ENCODE measurements around the gene WDR27.

The WDR27 gene

GRCh38 chr6:169626649-169627048 lies 75.2 kb downstream of the WDR27 start:
- TF ChIP-seq, protein P1, sequence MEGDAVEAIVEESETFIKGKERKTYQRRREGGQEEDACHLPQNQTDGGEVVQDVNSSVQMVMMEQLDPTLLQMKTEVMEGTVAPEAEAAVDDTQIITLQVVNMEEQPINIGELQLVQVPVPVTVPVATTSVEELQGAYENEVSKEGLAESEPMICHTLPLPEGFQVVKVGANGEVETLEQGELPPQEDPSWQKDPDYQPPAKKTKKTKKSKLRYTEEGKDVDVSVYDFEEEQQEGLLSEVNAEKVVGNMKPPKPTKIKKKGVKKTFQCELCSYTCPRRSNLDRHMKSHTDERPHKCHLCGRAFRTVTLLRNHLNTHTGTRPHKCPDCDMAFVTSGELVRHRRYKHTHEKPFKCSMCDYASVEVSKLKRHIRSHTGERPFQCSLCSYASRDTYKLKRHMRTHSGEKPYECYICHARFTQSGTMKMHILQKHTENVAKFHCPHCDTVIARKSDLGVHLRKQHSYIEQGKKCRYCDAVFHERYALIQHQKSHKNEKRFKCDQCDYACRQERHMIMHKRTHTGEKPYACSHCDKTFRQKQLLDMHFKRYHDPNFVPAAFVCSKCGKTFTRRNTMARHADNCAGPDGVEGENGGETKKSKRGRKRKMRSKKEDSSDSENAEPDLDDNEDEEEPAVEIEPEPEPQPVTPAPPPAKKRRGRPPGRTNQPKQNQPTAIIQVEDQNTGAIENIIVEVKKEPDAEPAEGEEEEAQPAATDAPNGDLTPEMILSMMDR (IDR thresholded peaks at IDR 0.05; ENCODE audit: control insufficient read depth, extremely low read depth, insufficient read depth), result no peak
- no peak overlapping the region for H3K4me3 ChIP-seq (ENCODE audit: low read depth, low read length)
- DNase-seq (ENCODE audit: low read depth), result no peak

DNA sequence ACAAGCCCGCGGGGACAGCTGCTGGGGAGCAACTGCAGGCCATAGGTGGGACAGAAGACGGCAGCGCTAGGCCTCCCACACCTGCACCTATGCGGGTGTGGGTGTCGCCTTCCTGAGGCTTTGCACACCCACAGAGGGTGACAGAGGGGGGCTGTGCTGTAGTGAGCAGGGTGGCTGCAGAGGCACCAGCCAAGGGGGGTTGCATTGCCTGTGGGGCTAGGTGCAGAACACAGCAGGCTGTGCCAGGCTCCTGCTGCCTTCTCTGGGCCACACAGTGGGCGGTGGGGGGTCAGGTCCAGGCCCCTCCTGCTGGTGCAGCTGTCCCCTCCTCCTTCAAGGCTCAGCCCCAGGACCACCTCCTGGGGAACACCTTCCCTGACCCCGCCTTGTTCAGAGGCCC lies 75.7 kb downstream of the WDR27 start:
- TF ChIP-seq, protein P1 (IDR thresholded peaks at IDR 0.05; ENCODE audit: control insufficient read depth, extremely low read depth, insufficient read depth), result no peak
- no peak overlapping the region for H3K4me3 ChIP-seq (ENCODE audit: low read depth, low read length)
- DNase-seq (ENCODE audit: low read depth), result no peak

DNA sequence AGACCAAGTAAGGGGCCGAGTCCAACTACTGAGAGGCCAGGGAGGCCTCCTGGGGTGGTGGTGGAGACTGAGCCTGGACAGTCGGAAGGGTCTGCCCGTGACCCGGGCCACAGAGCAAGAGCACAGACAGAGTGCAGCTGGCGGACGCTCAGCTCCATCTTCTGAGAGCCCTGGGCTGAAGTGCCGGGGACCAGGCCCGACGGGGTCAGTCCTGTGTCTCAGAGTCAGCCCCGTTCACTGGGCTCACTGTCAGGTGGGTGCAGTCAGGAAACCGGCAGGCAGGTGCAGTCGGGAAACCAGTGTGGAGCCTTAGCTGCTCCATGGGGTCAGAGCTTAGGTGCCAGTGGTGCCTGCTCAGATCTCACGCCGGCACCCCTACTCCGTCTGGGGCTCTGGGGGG lies 76.5 kb downstream of the WDR27 start:
- no peak for DNase-seq (ENCODE audit: low read depth)
- TF ChIP-seq, protein P1 (IDR thresholded peaks at IDR 0.05; ENCODE audit: control insufficient read depth, extremely low read depth, insufficient read depth), result no peak
- no peak overlapping the region for H3K4me3 ChIP-seq (ENCODE audit: low read depth, low read length)

- no peak for DNase-seq (ENCODE audit: low read depth)
- TF ChIP-seq, protein P1 (IDR thresholded peaks at IDR 0.05; ENCODE audit: control insufficient read depth, extremely low read depth, insufficient read depth), result no peak
- H3K4me3 ChIP-seq (ENCODE audit: low read depth, low read length), result no peak overlapping the region
Measured at GRCh38 chr6:169624785-169625184, 77.0 kb downstream of the WDR27 start.

GRCh38 chr6:169623975-169624374 lies 77.9 kb downstream of the WDR27 start:
- H3K4me3 ChIP-seq (ENCODE audit: low read depth, low read length), result no peak overlapping the region
- no peak for DNase-seq (ENCODE audit: low read depth)
- TF ChIP-seq, protein P1 (IDR thresholded peaks at IDR 0.05; ENCODE audit: control insufficient read depth, extremely low read depth, insufficient read depth), result no peak

DNA sequence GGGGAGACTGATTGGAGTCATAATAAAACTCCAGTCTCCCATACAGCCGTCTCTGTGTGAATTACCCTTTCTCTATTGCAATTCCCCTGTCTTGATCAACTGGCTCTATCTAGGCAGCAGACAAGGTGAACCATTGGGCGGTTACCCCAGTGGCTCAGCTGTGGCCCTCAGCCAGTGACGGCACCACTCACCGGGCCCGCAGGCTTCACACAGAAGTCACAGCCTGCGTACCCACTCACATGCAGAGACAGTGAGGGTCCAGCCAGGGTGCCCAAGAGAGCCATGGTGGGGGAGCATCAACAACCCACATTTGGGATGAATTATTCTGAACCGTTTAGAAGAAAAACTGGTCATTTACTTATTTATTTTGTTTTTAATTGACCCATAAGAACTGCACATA lies 78.5 kb downstream of the WDR27 start:
- no peak for DNase-seq (ENCODE audit: low read depth)
- no peak overlapping the region for H3K4me3 ChIP-seq (ENCODE audit: low read depth, low read length)
- TF ChIP-seq, protein P1 (IDR thresholded peaks at IDR 0.05; ENCODE audit: control insufficient read depth, extremely low read depth, insufficient read depth), result no peak

DNA sequence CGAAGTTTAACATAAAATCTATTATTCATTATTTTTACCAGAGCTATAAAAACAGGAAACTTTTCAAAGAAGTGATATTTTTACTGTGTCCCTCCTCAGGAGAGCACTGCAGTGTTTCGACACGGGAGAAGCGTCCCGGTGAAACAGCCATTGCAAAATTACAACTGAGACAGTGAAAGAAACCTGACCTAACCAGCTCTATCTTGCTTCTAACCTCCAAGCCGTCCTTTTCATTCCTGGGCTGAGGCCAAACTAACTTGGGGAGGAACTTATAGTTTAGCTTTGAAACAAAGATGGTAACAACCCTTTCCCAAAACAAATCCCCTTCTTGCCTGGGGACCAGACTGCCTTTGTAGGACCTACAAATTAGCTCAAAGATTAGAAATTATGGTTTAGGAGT lies 79.2 kb downstream of the WDR27 start:
- H3K4me3 ChIP-seq (ENCODE audit: low read depth, low read length), result no peak overlapping the region
- TF ChIP-seq, protein P1 (IDR thresholded peaks at IDR 0.05; ENCODE audit: control insufficient read depth, extremely low read depth, insufficient read depth), result no peak
- DNase-seq (ENCODE audit: low read depth), result no peak
